GM12892 (cell line): ENCODE measurements around the gene TMPRSS12.

ENCODE experiments used
- POLR2A ChIP-seq: IDR thresholded peaks from 2 replicates; pipeline ENCODE4 v1.6.1; 2011; ENCODE audit warnings: low read depth, low read length, control low read depth
- POLR2AphosphoS5 ChIP-seq: IDR thresholded peaks from 2 replicates; pipeline ENCODE4 v1.6.1; 2011; ENCODE audit warnings: low read depth, low read length, control low read depth

- TF ChIP-seq POLR2AphosphoS5 (no peak), POLR2A (no peak)
Measured at GRCh38 chr12:50822082-50822481, 20.6 kb upstream of the TMPRSS12 start.
